DOHH2 (cell line): ENCODE data around the gene MAB21L3.

ENCODE experiments used
- H3F3A ChIP-seq: fragments of 200-600 bp; sonication (generic), shearing (Covaris generic); 2 replicates; pipeline ENCODE4 v1.6.0; 2016; ENCODE audit warnings: antibody characterized with exemption, mild to moderate bottlenecking; ENCODE audit not compliant: control insufficient read depth, insufficient read depth
- H3K27ac ChIP-seq: fragments of 200-600 bp; sonication (generic); 2 replicates; pipeline ENCODE4 v1.5.1; 2014; ENCODE audit warnings: low read depth, mild to moderate bottlenecking, low read length, moderate library complexity
- H3K27me3 ChIP-seq: fragments of 200-600 bp; sonication (generic); 2 replicates; pipeline ENCODE4 v1.6.1; 2014; ENCODE audit warnings: mild to moderate bottlenecking, low read length, mixed read lengths; ENCODE audit not compliant: control insufficient read depth
- H3K36me3 ChIP-seq: fragments of 200-600 bp; sonication (generic); 2 replicates; pipeline ENCODE4 v1.6.1; 2014; ENCODE audit warnings: mild to moderate bottlenecking, low read length, moderate library complexity, mixed read lengths; ENCODE audit not compliant: control insufficient read depth
- H3K4me1 ChIP-seq: fragments of 200-600 bp; sonication (generic); 2 replicates; pipeline ENCODE4 v1.6.1; 2014; ENCODE audit warnings: mild to moderate bottlenecking, low read length, mixed read lengths; ENCODE audit not compliant: control insufficient read depth
- H3K4me2 ChIP-seq: fragments of 200-600 bp; sonication (generic); 2 replicates; pipeline ENCODE4 v1.6.0; 2014; ENCODE audit warnings: mild to moderate bottlenecking, low read length, moderate library complexity
- H3K4me3 ChIP-seq: fragments of 200-600 bp; sonication (generic); 2 replicates; pipeline ENCODE4 v1.5.1; 2014; ENCODE audit warnings: mild to moderate bottlenecking, low read length, mixed read lengths
- H3K79me2 ChIP-seq: fragments of 200-600 bp; sonication (generic); 2 replicates; pipeline ENCODE4 v1.6.1; 2014; ENCODE audit warnings: mild to moderate bottlenecking, low read length, mixed read lengths; ENCODE audit not compliant: control insufficient read depth
- H3K9me2 ChIP-seq: fragments of 200-600 bp; sonication (generic); replicated peaks from 2 replicates; pipeline ENCODE4 v1.6.1; 2014; ENCODE audit warnings: mild to moderate bottlenecking, low read length, mixed read lengths; ENCODE audit not compliant: control insufficient read depth
- H3K9me3 ChIP-seq: fragments of 200-600 bp; sonication (generic); 2 replicates; pipeline ENCODE4 v1.6.1; 2014; ENCODE audit warnings: antibody characterized with exemption, low read length, mixed read lengths; ENCODE audit not compliant: control insufficient read depth, insufficient read depth
- H4K20me1 ChIP-seq: fragments of 200-600 bp; sonication (generic); 2 replicates; pipeline ENCODE4 v1.6.0; 2014; ENCODE audit warnings: low read depth, mild to moderate bottlenecking, antibody characterized with exemption, low read length, moderate library complexity; ENCODE audit not compliant: control insufficient read depth, insufficient read depth
- CTCF ChIP-seq: fragments of 200-600 bp; sonication (generic); IDR thresholded peaks from one replicate; pipeline ENCODE4 v1.5.1; 2014; ENCODE audit warnings: antibody characterized with exemption, mild to moderate bottlenecking, low read depth, low read length; ENCODE audit not compliant: poor library complexity, severe bottlenecking
- EZH2phosphoT487 ChIP-seq: fragments of 200-600 bp; sonication (generic); IDR thresholded peaks from 2 replicates; pipeline ENCODE4 v1.6.1; 2017; ENCODE audit warnings: borderline replicate concordance, mild to moderate bottlenecking, antibody characterized with exemption, low read length, moderate library complexity, mixed read lengths

MAB21L3 gene

DNA sequence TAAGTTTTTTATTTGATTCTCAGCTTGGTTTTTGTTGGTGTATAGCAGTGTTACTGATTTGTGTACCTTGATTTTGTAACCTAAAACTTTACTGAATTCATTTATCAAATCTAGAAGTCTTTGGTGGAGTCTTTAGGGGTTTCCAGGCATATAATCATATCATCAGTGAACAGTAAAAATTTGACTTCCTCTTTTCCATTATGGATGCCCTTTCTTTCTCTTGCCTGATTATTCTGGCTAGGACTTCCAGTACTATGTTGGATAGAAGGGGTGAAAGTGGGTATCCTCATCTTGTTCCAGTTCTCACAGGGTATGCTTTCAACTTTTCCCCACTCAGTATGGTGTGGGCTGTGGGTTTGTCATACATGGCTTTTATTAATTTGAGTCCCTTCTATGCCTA lies 23.6 kb upstream of the MAB21L3 start:
- TF ChIP-seq CTCF (no peak), EZH2phosphoT487 (no peak)
- Histone ChIP-seq H3F3A (no peaks in the 10 kb centered on the region), H4K20me1 (no peaks in the 10 kb centered on the region), H3K4me3 (no peak overlapping the region), H3K79me2 (no peaks in the 10 kb centered on the region), H3K9me2 (no peaks in the 10 kb centered on the region), H3K9me3 (no peaks in the 10 kb centered on the region; the same call in 1 of the 2 replicates), H3K4me1 (peaks cover 7% of the 10 kb centered on the region), H3K4me2 (no peak overlapping the region), H3K27me3 (no peaks in the 10 kb centered on the region), H3K36me3 (no peaks in the 10 kb centered on the region), H3K27ac (no peak overlapping the region)

DNA sequence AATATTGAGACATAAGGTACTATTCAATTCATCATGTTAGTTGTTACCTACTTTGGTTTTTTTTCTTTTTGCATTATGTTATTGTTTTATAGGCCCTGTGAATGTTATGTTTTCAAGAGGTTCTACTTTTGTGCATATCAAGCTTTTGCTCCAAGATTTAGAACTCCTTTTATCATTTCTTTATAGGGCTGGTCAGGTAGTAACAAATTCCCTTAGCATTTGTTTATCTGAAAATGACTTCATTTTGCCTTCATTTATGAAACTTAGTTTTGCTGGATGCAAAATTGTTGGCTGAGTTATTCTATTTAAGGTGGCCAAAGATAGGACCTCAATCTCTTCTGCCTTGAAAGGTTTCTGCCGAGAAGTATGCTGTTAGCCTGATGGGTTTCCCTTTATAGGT lies 21.3 kb upstream of the MAB21L3 start:
- H3K9me2 ChIP-seq, result no peaks in the 10 kb centered on the region
- H3K27me3 ChIP-seq, result no peaks in the 10 kb centered on the region
- no peaks in the 10 kb centered on the region for H3K79me2 ChIP-seq
- H3K4me1 ChIP-seq, result no peaks in the 10 kb centered on the region
- H3F3A ChIP-seq, result no peaks in the 10 kb centered on the region
- TF ChIP-seq CTCF (no peak), EZH2phosphoT487 (no peak)
- H3K9me3 ChIP-seq, result no peaks in the 10 kb centered on the region; the same call in 1 of the 2 replicates
- no peak overlapping the region for H3K27ac ChIP-seq
- no peaks in the 10 kb centered on the region for H4K20me1 ChIP-seq
- H3K36me3 ChIP-seq, result no peaks in the 10 kb centered on the region
- H3K4me3 ChIP-seq, result no peak overlapping the region
- no peak overlapping the region for H3K4me2 ChIP-seq

- TF ChIP-seq EZH2phosphoT487 (no peak), CTCF (no peak)
- Histone ChIP-seq H3F3A (no peaks in the 10 kb centered on the region), H3K4me1 (no peaks in the 10 kb centered on the region), H3K9me2 (no peaks in the 10 kb centered on the region), H3K79me2 (no peaks in the 10 kb centered on the region), H3K27ac (no peak overlapping the region), H3K4me2 (no peak overlapping the region), H3K27me3 (no peaks in the 10 kb centered on the region), H3K36me3 (no peaks in the 10 kb centered on the region), H3K9me3 (no peaks in the 10 kb centered on the region; the same call in none of the 2 replicates), H4K20me1 (no peaks in the 10 kb centered on the region), H3K4me3 (no peak overlapping the region)
Measured at GRCh38 chr1:116091083-116091482, 20.1 kb upstream of the MAB21L3 start.
